DMS 273 treated with DMSO at 0.1 percent for 48 hours (cell line): ENCODE measurements around the gene PELI2.

Experiments
- DNase-seq: peaks from one replicate; lab custom pipeline; 2025; lab: John Stamatoyannopoulos, UW

The PELI2 gene

DNA sequence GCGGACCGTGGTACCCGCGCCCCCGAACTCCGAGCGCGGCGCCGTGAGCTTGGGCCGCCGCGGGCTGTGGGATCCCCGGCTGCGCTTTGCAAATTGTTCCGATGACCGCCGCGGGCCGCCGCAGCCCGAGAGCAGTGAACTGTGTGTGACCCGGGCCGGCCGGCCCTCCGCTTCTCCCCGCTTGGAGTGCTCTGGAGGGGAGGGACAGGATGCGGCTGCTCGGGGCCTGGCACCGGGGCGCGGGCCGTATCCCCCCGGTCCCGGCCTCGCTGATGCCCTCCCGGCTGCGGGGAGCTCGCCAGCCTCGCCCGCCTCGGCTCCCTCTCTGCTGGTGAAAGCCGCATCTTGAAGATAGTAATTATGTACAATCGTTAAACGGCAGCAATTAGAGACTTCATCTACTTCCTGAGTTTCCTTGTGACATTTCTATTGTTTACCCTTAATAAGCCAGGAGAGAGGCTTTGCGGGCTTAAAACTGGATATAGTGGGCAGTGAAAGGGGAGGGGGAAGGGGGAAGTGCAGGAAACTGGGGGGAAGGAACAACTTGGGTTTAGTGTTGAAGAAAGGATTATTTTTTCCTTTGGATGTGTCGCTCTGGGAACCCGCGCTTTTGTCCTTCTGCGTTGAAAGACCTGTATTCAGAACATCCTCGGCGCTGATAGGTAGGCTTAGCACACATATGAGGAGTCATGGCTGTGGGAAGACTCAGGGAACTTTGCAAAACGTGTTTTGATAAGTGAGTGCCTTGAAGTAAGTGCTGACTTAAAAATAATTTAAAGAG, 1.2 kb downstream of the PELI2 start:
- DNase-seq, result peak; percentile 32

GRCh38 chr14:56120091-56120691, 2.0 kb downstream of the PELI2 start:
- peak; percentile 52 for DNase-seq

- DNase-seq, result no peak
Measured at GRCh38 chr14:56121816-56122215, 3.6 kb downstream of the PELI2 start.

DNA sequence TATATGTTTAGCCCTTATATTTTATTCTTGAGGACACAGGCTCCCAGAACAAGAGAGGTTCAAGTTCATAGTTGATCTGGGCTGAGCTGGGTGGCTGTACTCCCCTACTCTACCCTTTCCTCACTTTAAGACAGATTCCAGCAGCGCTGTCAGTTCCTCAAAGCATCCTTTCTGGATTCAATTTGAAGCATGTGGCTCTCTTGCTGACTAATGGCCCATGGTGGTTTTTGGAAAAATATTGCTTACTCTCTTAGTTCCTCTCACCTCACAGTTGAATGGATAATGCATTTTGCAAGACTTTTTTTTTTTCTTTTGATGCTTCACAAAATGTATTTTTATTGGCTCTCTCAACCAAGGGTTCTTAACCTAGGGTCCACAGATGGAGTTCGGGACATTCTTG, 4.1 kb downstream of the PELI2 start:
- no peak for DNase-seq

DNA sequence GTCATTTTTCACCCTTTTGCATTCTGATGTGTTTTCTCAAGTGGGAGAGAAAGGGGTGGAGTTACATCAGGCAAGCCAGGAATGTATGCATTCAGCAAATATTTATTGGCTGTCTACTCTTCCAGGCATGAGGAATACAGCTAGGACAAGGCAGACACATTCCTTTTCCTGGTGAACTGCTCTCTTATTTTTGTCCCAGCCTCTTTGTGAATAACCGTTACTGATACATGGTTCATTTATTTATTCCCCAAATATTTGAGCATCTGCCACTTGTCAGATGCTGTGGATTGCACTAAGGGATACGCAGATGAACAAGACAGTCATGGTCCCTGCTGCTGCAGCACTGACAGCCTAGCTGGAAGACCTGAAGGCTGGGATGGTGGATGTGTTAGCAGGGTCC, 6.1 kb downstream of the PELI2 start:
- DNase-seq, result no peak

- DNase-seq, result peak; percentile 91
Measured at GRCh38 chr14:56125772-56126636, 7.8 kb downstream of the PELI2 start.

- DNase-seq, result no peak
Measured at GRCh38 chr14:56126637-56126913, 8.4 kb downstream of the PELI2 start.

- no peak for DNase-seq
Measured at GRCh38 chr14:56127156-56127555, 8.9 kb downstream of the PELI2 start.

DNA sequence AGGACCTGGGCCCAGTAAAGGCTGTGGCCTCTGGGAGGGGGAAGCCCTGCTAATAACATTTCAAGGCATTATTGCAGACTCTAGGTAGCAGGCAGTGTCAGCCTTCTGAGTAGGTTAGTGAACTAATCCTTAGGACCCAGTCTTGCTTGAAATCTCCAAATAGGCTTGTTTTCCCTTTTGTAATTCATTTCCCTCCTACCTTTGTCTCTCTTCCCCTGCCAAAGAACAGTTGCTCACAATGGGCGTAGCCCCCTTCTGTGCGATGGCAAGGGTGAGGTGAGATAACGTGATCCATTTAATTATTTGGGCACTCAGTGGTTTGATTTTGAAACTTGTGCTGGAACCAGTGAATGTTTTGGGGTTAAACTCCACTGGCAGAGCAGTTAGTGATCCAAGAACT, 10.9 kb downstream of the PELI2 start:
- DNase-seq, result no peak

GRCh38 chr14:56129933-56130332, 11.7 kb downstream of the PELI2 start:
- DNase-seq, result no peak

GRCh38 chr14:56131004-56131864, 13.0 kb downstream of the PELI2 start:
- peak; percentile 47 for DNase-seq

DNA sequence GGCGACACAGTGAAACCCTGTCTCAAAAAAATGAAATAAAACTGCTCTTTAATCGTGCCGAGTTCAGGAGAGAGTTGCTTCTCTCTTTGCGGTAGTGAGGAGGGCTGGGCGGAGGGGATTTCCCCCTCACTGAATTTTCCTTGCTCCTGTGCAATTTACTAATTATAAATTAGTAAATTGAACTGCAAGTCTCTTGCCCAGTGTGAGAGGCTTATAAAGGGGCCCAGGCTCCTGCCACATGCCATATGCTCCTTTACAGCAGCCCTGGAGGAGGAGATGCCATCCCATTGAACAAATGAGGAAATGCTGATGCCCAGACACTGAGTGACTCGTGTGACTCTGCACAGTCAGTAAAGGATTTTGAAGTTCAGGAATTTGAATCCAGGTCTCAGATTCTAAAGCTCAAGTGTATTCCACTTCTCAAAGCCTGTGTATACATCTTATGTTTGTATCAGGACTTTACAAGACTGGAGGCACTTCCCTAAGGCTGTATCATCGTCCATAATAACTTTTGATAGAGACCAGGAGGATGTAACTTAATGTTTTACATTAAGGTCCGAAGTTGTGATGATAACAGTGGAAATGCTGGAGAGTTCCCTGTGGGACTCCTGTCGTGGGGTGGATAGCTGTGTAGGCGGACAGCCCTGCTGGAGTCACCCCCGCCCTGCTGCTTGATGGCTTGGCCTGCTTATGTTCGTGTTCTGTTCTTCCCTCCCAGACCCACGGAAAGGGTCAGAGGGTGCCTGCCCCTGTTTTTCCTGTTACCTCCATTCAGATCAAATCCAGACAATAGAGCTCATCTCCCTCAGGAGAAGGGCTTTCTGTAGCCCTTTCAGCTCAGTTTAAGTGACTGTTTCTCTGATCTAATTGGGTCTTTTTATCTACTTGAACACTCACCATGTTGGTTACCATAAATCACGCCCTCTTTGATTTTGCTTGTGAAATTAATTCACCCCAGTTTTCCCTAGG, 13.9 kb downstream of the PELI2 start:
- peak; percentile 50 for DNase-seq

GRCh38 chr14:56133547-56133946, 15.3 kb downstream of the PELI2 start:
- DNase-seq, result no peak

DNA sequence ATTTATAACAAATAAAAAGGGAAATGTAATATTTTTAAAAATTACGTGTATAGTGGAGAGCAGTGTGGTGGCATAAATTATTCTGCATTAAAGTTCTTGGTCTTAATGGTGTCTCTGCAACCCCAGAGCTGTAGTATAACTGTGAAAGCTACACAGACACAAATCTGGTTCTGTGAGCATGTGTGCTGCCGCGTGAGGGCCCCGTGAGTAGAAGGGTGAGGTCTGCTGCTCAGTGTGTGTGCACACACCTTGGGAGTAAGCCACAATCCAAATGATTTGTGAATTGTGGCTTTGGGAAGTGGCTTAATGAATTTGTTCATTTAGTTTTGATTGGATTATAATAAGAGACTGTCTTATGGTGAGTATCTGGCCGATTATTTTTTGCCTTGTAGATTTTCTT, 16.8 kb downstream of the PELI2 start:
- DNase-seq, result peak; percentile 51

DNA sequence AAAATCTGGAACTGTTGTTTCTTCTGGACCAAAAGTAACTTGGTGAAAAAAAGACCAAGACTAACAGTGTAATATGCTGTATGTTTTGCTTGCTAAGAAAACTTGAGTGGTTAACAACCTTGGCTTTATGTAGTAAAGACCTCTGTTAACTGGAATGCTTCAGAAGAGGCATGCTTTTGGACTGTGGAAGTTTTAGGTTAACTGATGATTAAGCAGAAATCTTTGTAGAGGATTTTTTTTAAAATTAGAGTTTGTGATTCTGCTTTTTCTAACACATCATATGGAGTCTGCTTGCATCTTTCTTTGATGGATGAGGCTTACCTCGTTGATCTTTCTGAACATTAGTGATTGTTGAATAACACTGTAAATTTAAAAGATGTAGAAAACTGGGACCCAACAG, 17.5 kb downstream of the PELI2 start:
- DNase-seq, result no peak

- peak; percentile 24 for DNase-seq
Measured at GRCh38 chr14:56136571-56137452, 18.6 kb downstream of the PELI2 start.

DNA sequence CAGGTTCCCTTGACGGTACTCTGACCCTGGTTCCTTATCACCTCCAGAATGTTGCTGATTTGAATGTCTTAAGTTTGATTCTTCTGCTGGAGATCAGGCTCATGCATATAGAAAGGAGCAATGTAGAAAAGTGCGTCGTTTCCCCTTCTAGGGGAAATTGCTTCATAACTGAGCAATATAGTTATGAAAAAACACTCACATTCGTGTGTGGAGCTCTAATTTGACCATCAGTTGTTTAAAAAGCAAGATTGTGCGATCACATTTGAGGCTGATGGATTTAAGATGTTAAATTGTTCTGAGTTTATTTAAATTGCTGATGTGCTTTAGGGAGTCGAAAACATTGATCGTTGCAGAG, 19.2 kb downstream of the PELI2 start:
- no peak for DNase-seq

DNA sequence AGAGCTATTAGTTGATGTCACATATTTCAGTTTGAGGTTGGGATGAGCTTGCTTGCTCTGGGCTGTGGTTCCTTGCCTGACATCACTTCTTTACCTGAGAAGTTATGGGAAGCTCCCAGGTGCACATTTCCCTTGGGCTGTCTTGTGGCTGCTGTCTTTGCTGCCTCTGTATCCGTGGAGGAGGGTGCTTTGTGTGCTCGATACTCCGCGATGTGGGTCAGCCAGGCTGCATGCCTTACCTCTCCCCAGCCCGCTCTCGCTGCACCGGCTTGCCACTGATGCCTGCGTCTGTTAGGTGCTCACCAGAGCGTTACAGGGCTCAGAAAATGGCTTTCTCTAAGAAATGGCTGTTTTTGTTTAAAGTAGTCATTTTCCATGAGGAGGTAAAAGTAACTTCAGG, 19.6 kb downstream of the PELI2 start:
- DNase-seq, result peak; percentile 32

DNA sequence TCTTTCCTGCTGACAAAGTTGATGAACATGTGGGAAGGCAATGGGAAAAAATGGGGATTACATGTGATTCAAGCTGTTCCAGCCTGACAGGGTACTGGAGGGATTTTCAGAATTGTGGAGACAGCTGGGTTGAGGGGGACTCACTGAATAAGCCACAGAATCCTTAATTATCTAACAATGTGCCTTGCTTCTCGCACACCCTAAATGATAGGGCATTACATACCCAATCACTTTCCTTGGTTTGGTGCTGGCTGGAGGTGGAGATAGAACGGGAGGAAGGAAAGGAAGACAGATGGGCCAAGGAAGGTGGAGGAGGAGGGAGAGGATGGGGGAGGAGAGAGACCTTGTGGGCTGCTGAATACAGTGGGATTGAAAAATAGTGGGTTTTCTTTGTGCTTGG, 20.7 kb downstream of the PELI2 start:
- peak; percentile 94 for DNase-seq

- DNase-seq, result no peak
Measured at GRCh38 chr14:56142314-56142713, 24.1 kb downstream of the PELI2 start.
